NCI-H82 (cell line): ENCODE measurements around the gene ZMYND12.
"Not testable (repeated sequence)": the region's sequence is repeated elsewhere in the genome, so short reads cannot be mapped to it uniquely, and the experiment has no call there.

Source experiments
- DNase-seq: peaks from one replicate; lab custom pipeline; 2025; lab: John Stamatoyannopoulos, UW

The ZMYND12 gene

GRCh38 chr1:42456010-42456753 lies at the start of gene ZMYND12, which contains the start of gene PPCS:
TSS of gene ZMYND12 (minus strand) at chr1:42456022. CDS start at chr1:42455997, 25 bp downstream.
TSS of gene PPCS (plus strand) at chr1:42456543. CDS start at chr1:42456566, 23 bp downstream.
- peak; percentile 86 for DNase-seq

- no peak for DNase-seq
Observed at GRCh38 chr1:42504535-42505128, 48.8 kb upstream of the ZMYND12 start.

GRCh38 chr1:42502031-42502430 lies 46.2 kb upstream of the ZMYND12 start:
- DNase-seq = not testable (repeated sequence)

GRCh38 chr1:42490237-42490636 lies 34.4 kb upstream of the ZMYND12 start:
- no peak for DNase-seq

- DNase-seq = peak; percentile 87
Observed at GRCh38 chr1:42484382-42484781, 28.6 kb upstream of the ZMYND12 start.

- no peak for DNase-seq
Observed at GRCh38 chr1:42482635-42483153, 26.9 kb upstream of the ZMYND12 start.

- DNase-seq = no peak
Observed at GRCh38 chr1:42480921-42481320, 25.1 kb upstream of the ZMYND12 start.

- DNase-seq = peak; percentile 88
Observed at GRCh38 chr1:42479621-42480020, 23.8 kb upstream of the ZMYND12 start.

- no peak for DNase-seq
Observed at GRCh38 chr1:42477775-42478174, 22.0 kb upstream of the ZMYND12 start.

GRCh38 chr1:42477354-42477753 lies 21.5 kb upstream of the ZMYND12 start:
- not testable (repeated sequence) for DNase-seq

GRCh38 chr1:42476605-42477004 lies 20.8 kb upstream of the ZMYND12 start:
- DNase-seq = no peak

GRCh38 chr1:42469727-42470126 lies 13.9 kb upstream of the ZMYND12 start:
- DNase-seq = no peak

- DNase-seq = no peak
Observed at GRCh38 chr1:42466030-42466429, 10.2 kb upstream of the ZMYND12 start.

GRCh38 chr1:42463921-42464320 lies 8.1 kb upstream of the ZMYND12 start:
- no peak for DNase-seq

- DNase-seq = peak; percentile 100
Observed at GRCh38 chr1:42462828-42463763, 7.3 kb upstream of the ZMYND12 start, which contains the start of gene CCDC30. TSS of gene CCDC30 (plus strand) at chr1:42463286. CDS start at chr1:42480552, 17,266 bp downstream.

GRCh38 chr1:42461196-42461595 lies 5.4 kb upstream of the ZMYND12 start:
- no peak for DNase-seq

- DNase-seq = peak; percentile 72
Observed at GRCh38 chr1:42456754-42457089, 900 bp upstream of the ZMYND12 start.

GRCh38 chr1:42454403-42454802 lies 1.4 kb downstream of the ZMYND12 start:
- DNase-seq = no peak

- no peak for DNase-seq
Observed at GRCh38 chr1:42453386-42453785, 2.4 kb downstream of the ZMYND12 start.

GRCh38 chr1:42450061-42450460 lies 5.8 kb downstream of the ZMYND12 start:
- DNase-seq = no peak

- DNase-seq = no peak
Observed at GRCh38 chr1:42449256-42449655, 6.6 kb downstream of the ZMYND12 start.

GRCh38 chr1:42442662-42443061 lies 13.2 kb downstream of the ZMYND12 start:
- no peak for DNase-seq
